PC-9 (cell line): ENCODE results near the gene ATXN7.

ENCODE experiments used
- CTCF ChIP-seq: fragments of 200-600 bp; sonication (generic); conservative IDR thresholded peaks from 2 replicates; pipeline ENCODE4 v1.6.1; 2017; ENCODE audit warnings: mixed run types, antibody characterized with exemption, mild to moderate bottlenecking, moderate library complexity
- EZH2 ChIP-seq: fragments of 200-600 bp; sonication (generic); IDR thresholded peaks from 2 replicates; pipeline ENCODE4 v1.8.0; 2017; ENCODE audit warnings: antibody characterized with exemption, low read depth

- TF ChIP-seq CTCF = no peak
- TF ChIP-seq EZH2 = no peak
Observed at GRCh38 chr3:63869940-63870614, 6.4 kb downstream of the ATXN7 start.
